ENCODE results near the gene BTN1A1. TPM values are rescaled to one million over a fixed set of nuclear protein-coding genes. Genes with fewer than 3 reads are reported as not detected.
A peak's percentile ranks its signal among the peaks of the same experiment; 100 is the strongest.
"Not testable (repeated sequence)": the region's sequence is repeated elsewhere in the genome, so short reads cannot be mapped to it uniquely, and the experiment has no call there.

Gene BTN1A1
- polyA plus RNA-seq, 1 donor, result 0.22 TPM

- peak; percentile 91 for DNase-seq
Observed at GRCh38 chr6:26537160-26537845, 37.2 kb downstream of the BTN1A1 start.

DNA sequence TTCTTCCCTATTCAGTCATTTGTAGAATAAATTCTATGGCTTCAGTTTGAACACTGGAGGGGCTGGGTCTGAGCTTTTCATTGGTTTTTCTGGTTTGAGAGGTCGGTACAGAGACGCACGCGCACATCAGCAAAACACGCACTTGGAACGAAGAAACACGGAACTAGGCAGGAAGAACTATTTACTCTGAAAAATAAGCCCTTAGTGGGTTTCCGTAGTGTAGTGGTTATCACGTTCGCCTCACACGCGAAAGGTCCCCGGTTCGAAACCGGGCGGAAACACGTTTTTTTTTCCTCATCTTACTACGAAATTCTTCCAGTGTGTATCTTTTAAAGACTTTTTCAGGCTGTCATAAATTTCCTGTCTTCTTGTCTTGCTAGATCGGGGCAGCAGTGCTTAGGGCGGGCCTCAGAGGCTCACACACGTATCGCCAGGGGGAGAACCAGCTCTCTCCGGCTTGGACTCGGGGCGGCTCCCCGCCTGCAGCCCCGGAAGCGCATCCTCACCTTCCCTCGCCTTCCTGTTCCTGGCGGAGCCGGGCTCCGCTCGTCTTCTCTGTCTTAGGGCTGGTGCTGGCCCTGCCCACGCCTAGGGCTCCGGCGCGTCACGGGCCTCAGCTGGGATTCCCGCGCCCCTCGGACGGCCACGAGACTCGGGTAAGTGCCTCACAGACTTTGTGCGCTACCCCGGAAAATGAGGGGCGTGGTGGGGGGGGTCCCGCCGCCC, 37.9 kb downstream of the BTN1A1 start, which contains the start of gene HMGN4:
HMGN4 (plus strand) TSS at position 521 of the 726 bp plus-strand sequence. CDS start 6,841 bp downstream, outside the sequence.
- DNase-seq, result peak; percentile 95

DNA sequence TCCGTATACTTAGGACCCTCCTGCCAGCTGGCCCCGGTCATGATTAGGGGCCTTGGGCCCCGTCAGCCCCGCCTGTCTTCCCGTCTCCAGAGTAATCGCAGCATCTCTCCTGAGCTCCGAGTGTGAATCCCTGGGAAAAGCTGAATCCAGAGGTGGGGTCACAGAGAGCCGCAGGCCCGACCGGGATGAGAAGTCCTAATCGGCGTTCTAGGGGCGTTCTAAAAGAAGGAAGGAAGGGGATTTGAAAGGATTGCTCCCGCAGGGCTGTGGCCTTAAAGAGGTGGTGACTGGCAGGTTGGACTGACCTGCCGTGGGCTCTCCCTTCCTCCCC, 38.4 kb downstream of the BTN1A1 start:
- no peak for DNase-seq

DNA sequence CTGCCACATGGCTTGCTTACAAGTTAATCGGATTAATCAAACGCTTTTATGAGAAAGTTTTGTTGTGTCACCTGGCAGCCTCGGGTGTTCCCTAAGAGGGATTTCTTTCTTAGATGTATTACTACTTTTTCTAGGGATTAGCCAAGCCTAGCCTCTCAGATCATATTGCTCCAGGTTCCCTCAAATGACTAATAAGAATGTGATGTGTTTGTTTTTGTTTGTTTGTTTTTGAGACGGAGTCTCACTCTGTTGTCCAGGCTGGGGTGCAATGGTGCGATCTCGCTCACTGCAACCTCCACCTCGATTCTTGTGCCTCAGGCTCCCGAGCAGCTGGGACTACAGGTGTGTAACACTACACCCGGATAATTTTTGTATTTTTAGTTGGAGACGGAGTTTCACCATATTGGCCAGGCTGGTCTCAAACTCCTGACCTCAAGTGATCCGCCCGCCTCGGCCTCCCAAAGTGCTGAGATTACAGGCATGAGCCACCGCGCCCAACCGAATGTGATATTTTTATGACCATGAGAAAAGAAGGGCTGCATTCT, 39.0 kb downstream of the BTN1A1 start:
- DNase-seq, result no peak

DNA sequence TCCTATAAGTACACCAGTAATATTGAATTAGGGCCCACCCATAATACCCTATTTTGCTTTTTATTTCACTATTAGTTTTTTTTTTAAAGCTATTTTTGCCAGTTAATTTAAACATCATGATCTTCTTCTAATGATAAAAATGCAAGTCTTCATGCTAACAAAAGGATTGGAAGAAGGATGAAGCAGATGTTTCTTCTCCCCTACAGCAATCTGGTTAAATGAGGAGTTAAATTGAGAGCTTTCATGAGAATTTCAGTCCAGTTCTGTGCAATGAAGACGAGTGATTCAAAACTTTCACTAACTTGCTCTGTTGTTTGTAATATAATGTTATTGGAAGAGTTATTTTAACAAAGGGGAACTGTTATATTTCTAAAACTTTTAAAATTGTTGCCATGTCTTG, 41.5 kb downstream of the BTN1A1 start:
- DNase-seq, result no peak

GRCh38 chr6:26543953-26544352, 43.9 kb downstream of the BTN1A1 start:
- no peak for DNase-seq

DNA sequence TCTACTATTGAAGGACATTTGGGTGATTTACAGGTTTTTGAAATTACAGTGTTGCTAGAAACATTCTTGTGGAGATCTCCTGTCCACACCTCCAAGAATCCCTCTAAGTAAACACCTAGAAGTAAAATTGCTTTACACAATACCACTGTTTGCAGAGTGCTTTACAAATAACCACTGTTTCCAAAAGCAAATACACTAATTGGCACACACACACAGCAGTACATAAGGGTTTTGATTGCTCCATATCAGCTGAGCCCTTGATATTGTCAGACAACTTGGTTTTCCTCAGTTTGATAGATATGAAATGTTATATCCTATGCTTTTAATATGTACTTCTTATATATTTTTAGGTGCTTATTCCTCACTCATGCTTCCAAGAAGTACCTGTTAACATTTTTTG, 44.4 kb downstream of the BTN1A1 start:
- DNase-seq, result no peak

GRCh38 chr6:26545627-26546026, 45.5 kb downstream of the BTN1A1 start:
- DNase-seq, result no peak

GRCh38 chr6:26547363-26547762, 47.3 kb downstream of the BTN1A1 start:
- DNase-seq, result not testable (repeated sequence)

DNA sequence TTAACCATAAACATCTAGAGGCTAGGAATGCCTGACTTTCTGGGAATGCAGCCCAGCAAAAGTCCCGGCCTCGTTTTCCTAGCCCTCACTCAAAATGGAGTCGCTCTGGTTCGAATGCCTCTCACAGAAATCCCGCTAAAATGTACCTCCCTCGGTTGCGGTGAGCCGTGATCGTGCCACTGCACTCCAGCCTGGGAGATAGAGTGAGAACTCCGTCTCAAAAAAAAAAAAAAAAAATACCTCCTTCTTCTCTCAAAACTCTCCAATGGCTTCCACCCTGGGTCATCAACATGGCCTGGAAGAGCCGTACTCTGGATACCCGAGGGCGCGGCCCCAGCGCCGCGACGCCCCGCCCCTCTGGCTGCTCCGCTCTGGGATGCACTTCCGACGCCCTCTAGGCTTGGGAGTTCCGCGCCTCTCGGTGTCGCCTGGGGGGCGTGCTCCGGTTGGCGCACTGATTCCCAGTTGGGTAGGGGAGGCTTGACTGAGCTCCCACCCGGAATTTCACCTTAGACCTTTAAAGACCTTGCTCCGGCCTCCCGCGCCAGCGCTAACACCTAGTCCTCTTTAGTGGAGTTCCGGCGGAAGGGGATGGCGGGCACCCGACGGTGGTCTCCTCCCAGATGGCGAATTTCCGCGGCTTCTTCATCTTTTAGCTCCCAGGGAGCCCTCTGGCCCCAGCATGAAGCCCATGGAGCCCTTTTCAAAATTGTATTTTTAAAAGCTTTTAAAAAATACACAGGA, 50.3 kb downstream of the BTN1A1 start:
- no peak for DNase-seq

DNA sequence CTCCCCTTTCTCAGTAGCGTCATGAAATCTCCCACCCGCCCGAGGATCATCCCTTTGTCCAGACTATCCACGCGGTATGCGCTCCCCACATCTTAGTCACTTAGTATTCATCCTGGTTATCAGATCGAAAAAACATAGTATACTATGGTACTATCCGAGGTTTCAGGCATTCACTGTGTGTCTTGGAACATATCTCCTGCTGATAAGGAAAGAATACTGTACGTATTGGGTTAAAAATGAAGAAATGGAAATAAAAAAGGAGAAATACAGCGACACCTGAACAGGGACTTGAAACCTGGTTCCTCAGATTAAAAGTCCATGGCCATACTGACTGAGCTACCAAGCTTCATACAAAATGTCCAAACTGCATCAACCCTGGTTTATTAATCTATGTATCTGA, 52.1 kb downstream of the BTN1A1 start:
- no peak for DNase-seq

- no peak for DNase-seq
Observed at GRCh38 chr6:26552640-26553188, 52.6 kb downstream of the BTN1A1 start.

- peak; percentile 79 for DNase-seq
Observed at GRCh38 chr6:26553264-26553634, 53.1 kb downstream of the BTN1A1 start.

GRCh38 chr6:26553635-26554446, 53.7 kb downstream of the BTN1A1 start:
- peak; percentile 85 for DNase-seq

GRCh38 chr6:26554447-26554696, 54.3 kb downstream of the BTN1A1 start:
- DNase-seq, result no peak

DNA sequence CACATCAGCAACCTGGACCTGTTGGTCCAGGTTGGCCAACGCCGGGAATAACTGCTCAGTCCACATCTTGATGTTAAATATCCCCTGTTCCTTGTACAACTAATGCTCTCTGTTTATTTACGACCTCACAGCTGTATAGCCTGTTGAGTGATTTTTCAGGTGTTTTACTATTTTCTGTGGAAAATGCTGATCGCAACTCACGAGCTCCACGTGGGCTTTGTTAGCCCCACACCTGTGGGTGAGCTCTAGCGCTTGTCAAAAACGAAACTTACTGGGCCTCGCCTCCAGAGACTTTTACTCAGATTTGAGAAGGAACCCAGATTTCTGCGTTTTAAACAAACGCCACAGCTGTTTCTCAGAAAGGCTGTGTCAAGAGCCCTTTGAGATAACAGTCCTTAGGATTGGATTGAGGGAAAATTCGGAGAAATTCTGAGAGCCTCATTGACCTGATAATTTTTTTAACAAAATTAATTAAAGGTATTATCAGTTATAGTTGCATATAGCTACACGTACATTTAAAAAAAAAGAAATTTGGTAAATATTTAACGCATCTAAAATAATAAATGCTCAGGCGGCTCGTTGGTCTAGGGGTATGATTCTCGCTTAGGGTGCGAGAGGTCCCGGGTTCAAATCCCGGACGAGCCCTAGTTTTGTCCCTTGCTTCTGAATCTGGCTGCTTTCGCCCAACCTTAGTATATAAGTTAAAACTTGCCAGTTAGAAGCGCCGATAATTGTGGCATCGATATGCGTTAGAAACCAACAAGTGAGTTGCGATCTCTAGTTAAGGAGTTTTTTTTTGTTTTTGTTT, 54.8 kb downstream of the BTN1A1 start:
- no peak for DNase-seq

DNA sequence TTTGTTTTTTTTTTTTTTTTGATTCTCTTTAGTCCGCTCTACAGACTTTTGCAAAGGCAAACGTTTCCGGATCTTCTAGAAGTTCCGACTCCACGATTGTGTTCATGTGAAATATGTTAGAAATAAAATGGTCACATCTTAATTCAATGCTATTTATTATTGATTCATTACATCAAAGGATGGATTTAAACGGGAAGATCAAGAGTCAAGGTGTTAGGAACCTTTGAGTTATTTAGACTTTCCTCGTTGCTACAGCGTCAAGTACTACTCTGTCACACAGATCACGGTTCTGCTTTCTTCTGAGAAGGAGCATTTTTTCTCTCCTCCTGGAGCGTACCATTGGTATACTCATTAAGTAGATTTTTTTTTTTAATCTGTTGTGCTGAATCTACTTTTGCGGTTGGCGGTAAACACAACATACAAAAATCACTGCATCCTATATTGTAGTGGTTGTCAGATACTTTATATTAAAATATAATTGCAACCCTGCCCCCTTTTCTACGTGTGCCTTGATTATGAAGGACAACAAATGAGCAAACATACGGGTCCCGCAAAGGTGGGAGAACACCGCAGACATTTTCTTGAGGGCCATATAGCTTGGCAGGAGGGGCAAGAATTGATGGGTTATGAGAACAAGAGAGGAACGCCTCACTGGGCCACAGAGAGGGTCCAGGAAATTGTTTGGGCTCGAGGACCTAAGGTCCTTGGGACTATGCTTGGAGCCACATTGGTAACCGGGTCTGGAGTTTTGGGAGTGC, 55.6 kb downstream of the BTN1A1 start:
- DNase-seq, result no peak

DNA sequence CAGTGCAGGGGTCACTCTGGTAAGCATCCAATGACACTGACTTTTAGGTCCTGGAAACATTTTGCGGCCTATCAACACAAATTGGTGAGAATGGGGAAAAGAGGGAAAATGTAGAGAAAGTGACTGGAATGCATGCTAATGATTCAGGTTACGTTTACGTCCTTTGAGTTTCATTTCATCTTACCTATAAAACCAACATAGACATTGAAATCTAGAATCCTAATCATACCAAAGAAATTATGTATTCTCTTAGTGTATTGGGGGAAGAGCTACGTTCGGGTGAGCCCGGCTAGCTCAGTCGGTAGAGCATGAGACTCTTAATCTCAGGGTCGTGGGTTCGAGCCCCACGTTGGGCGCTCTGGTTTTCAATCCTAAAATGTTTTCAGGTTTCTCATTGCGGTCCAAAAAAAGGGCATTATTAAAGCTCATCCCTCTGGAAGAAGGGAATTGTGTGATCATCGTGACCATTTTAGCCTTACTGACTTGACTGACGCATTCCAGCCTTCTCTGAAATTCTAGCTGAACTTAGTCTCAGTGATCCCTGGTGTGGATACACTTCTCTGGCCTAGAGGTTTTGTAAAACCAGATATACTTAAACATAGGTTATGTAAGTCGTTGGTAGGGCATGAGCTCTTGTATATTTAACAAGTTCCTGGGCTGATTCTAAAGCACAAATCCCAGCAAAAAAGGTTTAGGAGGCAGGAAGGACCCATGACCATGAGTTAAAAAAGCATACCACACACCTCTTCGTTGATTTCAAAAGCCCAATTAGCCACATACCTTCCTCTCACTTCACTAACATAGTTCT, 56.4 kb downstream of the BTN1A1 start:
- DNase-seq, result no peak

Measured in left kidney (tissue), 2 donors.